D341Med (cell line): ENCODE results near the gene BRD1.
"Not testable (repeated sequence)": the region's sequence is repeated elsewhere in the genome, so short reads cannot be mapped to it uniquely, and the experiment has no call there.

ENCODE experiments used
- DNase-seq: peaks from one replicate; pipeline ENCODE4 v3.0.0; 2012; ENCODE audit warnings: low spot score

Gene BRD1

GRCh38 chr22:49783926-49784629 lies 43.6 kb downstream of the BRD1 start:
- no peak for DNase-seq

GRCh38 chr22:49783036-49783746 lies 44.5 kb downstream of the BRD1 start:
- DNase-seq = no peak

GRCh38 chr22:49781886-49782285 lies 45.8 kb downstream of the BRD1 start:
- not testable (repeated sequence) for DNase-seq

- DNase-seq = no peak
Measured at GRCh38 chr22:49781289-49781782, 46.3 kb downstream of the BRD1 start.

DNA sequence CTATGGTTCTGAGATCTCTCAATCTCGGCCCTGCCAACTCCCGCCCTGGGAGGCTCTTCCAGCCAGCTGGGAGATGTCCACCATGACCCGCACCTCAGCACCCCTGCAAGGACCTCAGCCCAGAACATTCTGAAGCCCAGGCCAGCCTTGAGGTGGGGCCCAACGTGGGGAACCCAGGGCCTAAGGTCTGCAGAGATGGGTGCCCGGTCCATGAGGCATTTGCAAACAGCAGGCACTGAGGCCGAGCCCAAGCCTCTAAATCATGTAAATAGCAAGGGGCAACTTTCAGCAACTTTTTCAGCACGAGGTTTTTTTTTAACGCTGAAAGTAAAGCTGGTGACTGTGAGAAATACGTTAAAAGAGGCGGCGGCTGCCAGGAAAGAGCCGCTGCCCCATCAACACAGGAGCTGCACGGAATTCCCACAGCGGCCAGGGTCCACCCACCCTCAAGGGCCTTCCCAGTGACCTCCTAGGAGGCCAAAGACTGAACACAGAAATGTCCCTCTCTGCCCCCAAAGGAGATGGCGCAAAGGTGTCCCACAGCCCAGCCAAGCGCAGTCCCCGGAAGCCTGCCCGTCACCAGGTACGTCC lies 46.9 kb downstream of the BRD1 start:
- no peak for DNase-seq

- no peak for DNase-seq
Measured at GRCh38 chr22:49779853-49780697, 47.6 kb downstream of the BRD1 start.

DNA sequence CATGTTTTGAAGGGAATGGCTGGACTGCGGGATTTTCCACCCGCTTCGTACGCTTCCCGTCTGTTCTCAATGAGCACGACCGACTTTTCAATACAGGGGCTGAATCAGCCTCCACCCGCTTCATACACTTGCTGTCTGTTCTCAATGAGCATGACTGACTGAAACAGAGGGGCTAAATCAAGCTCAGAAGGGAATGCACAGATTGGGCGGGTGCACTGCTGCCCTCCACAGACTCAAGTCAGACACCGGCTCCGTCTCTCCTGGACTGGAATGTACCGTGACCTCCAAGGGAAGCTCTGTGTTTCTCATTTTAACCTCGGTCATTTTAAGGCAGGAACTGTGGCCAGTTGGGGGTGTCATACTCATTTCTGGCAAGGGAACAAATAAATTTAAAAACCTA lies 48.5 kb downstream of the BRD1 start:
- no peak for DNase-seq

- no peak for DNase-seq
Measured at GRCh38 chr22:49777569-49778249, 50.0 kb downstream of the BRD1 start.

DNA sequence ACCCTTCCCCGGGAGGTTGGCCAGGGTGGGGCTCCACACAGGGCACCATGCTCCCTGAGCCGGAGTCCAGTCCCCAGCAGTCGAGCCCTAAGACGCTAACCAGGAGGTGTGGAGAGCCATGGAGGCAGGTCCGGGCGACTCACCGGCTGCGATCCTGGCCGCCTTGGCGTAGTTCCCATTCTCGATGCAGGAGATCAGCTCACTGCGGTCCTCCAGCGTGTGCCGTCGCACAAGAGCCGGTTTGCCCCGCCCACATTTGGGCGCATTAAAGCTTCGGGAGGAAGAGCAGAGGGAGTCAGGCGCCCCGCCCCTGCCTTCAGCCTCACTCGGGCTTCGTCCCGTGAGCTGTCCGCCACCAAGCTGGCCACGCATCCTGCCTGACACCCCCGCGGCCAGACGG lies 50.8 kb downstream of the BRD1 start:
- DNase-seq = no peak

- no peak for DNase-seq
Measured at GRCh38 chr22:49775867-49776511, 51.7 kb downstream of the BRD1 start.

GRCh38 chr22:49775191-49775866 lies 52.3 kb downstream of the BRD1 start:
- no peak for DNase-seq

- DNase-seq = no peak
Measured at GRCh38 chr22:49774499-49775151, 53.0 kb downstream of the BRD1 start.

- no peak for DNase-seq
Measured at GRCh38 chr22:49774046-49774445, 53.6 kb downstream of the BRD1 start.

DNA sequence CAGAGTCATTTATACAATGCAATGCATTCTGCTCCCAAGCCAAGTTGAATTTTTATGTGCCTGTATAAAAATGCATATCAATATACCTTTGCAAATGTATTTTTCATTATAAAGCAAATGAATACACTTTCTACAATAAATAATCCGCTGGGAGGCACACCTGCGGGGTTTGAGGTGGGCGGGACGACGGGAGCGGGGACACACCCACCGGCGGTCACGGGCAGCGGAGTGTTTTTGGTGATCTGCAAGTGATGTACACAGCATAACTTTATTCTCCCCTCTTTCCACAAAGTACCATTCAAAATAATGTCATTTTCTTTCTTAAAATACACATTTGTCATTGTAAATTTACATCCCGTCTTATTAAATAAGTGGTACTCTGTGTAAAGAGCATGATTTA lies 54.1 kb downstream of the BRD1 start:
- DNase-seq = no peak

DNA sequence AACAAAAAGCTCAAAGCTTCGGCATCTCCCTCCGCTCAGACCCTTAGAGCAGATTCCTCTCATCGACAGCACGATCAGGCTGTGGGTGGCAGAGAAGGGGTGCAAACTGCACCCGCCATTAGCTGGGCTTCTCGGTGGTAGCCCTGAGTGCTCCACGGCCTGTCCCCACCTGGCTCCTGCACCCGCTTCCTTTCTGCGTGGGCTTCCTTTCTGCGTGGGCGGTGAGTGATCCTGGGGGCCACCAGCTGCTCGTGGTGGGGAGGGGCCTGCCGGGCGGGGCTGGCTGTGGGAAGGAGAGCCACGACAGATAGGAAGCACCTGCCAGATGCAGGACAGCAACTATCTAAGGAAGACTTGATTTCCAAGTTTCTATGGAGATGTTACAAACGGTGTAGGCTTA lies 55.0 kb downstream of the BRD1 start:
- DNase-seq = no peak

- DNase-seq = no peak
Measured at GRCh38 chr22:49771266-49772065, 56.2 kb downstream of the BRD1 start.

- DNase-seq = no peak
Measured at GRCh38 chr22:49770547-49771265, 57.0 kb downstream of the BRD1 start.
